Neutrophil (primary cell): ENCODE results near the gene RHOBTB1.

Source experiments
- H3K27ac ChIP-seq: fragments of 200-600 bp; sonication (generic); 2 replicates; pipeline ENCODE4 v1.5.1; 2016; ENCODE audit warnings: mild to moderate bottlenecking, moderate library complexity
- H3K27me3 ChIP-seq: fragments of 200-600 bp; sonication (generic); 2 replicates; pipeline ENCODE4 v1.6.0; 2016; ENCODE audit warnings: mild to moderate bottlenecking
- H3K36me3 ChIP-seq: fragments of 200-600 bp; sonication (generic); 2 replicates; pipeline ENCODE4 v1.5.1; 2017
- H3K4me1 ChIP-seq, 2 experiments: fragments of 200-600 bp in 1 of 2; sonication (generic) in 1 of 2; 1 replicate in 1 of 2; 2 replicates in 1 of 2; pipeline versions ENCODE4 v1.5.1 to v1.6.1; 2013 to 2016; ENCODE audit warnings: low read depth in 1 of 2, low read length in 1 of 2, mild to moderate bottlenecking in 1 of 2, moderate library complexity in 1 of 2; ENCODE audit not compliant: control insufficient read depth in 1 of 2, insufficient read depth in 1 of 2
- H3K4me3 ChIP-seq, 2 experiments: fragments of 200-600 bp in 1 of 2; sonication (generic) in 1 of 2; 1 replicate in 1 of 2; 2 replicates in 1 of 2; pipeline ENCODE4 v1.5.1; 2013 to 2016; ENCODE audit warnings: low read depth in 1 of 2, low read length in 1 of 2, mild to moderate bottlenecking in 1 of 2, moderate library complexity in 1 of 2
- H3K9me3 ChIP-seq: fragments of 200-600 bp; sonication (generic); 2 replicates; pipeline ENCODE4 v1.5.1; 2016
- TF ChIP-seq, protein P1 (sequence below): fragments of 200-600 bp; sonication (generic); IDR thresholded peaks from 2 replicates; pipeline ENCODE4 v1.5.1; 2016; ENCODE audit warnings: antibody characterized with exemption

The RHOBTB1 gene

DNA sequence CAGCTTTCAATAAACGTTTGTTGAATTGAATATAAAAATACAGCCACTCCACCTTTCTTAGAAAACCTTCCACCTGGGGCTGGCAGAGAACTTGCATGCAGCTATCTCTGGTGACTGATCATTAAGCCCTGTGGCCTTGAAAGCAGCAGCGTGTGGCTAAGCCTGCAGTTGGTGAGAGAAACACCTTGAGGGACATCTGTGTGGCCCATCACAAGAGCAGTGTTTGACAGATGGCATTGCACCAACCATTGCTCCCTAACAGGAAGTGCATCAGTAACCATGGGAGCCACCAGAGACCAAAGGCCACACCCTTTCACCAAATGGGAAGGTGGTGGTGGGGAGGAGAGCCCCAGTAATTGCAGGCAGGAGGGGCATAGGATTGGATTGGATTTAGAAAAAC, 22.4 kb downstream of the RHOBTB1 start:
- Histone ChIP-seq H3K27me3 (no peaks in the 10 kb centered on the region), H3K36me3 (no peaks in the 10 kb centered on the region), H3K4me1 (no peaks in the 10 kb centered on the region), H3K27ac (no peak overlapping the region), H3K4me3 (no peak overlapping the region), H3K9me3 (no peaks in the 10 kb centered on the region)
- TF ChIP-seq, protein P1, sequence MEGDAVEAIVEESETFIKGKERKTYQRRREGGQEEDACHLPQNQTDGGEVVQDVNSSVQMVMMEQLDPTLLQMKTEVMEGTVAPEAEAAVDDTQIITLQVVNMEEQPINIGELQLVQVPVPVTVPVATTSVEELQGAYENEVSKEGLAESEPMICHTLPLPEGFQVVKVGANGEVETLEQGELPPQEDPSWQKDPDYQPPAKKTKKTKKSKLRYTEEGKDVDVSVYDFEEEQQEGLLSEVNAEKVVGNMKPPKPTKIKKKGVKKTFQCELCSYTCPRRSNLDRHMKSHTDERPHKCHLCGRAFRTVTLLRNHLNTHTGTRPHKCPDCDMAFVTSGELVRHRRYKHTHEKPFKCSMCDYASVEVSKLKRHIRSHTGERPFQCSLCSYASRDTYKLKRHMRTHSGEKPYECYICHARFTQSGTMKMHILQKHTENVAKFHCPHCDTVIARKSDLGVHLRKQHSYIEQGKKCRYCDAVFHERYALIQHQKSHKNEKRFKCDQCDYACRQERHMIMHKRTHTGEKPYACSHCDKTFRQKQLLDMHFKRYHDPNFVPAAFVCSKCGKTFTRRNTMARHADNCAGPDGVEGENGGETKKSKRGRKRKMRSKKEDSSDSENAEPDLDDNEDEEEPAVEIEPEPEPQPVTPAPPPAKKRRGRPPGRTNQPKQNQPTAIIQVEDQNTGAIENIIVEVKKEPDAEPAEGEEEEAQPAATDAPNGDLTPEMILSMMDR, result no peak

DNA sequence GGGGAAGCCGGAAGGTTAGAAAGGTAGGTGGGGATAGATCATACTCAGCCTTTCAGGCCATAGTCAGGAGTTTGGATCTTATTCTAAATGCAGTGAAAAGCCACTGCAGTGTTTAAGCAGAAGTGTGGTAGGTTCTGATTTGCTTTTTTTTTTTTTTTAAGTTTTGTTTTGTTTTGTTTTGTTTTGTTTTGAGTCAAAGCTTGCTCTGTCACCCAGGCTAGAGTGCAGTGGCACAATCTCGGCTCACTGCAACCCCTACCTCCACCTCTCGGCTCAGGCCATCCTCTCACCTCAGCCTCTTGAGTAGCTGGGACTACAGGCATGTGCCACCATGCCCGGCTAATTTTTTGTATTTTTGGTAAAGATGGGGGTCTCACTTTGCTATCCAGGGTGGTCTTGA, 23.5 kb downstream of the RHOBTB1 start:
- Histone ChIP-seq H3K36me3 (no peaks in the 10 kb centered on the region), H3K9me3 (no peaks in the 10 kb centered on the region), H3K4me3 (no peak overlapping the region), H3K27me3 (no peaks in the 10 kb centered on the region), H3K27ac (no peak overlapping the region), H3K4me1 (no peaks in the 10 kb centered on the region)
- TF ChIP-seq, protein P1, result no peak

DNA sequence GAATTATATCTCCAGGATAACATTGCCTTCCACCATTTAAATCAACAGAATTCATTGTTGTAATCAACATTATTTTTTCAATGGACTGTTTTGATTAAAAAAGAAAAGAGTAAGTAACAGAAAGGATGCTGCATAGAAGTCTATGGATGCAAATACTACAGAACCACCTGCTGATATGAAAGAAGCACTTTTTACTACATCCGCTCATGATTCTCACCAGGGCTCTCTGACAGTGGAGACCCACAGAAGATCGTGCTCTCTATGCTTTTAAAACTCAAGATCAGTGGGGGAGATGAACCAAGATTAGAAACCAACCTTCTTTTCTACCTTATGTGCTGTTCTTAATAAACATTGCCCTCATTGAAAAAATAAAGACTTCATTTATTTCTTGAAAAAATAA, 24.4 kb downstream of the RHOBTB1 start:
- TF ChIP-seq, protein P1, result no peak
- Histone ChIP-seq H3K4me1 (no peaks in the 10 kb centered on the region), H3K27ac (no peak overlapping the region), H3K36me3 (no peaks in the 10 kb centered on the region), H3K27me3 (no peaks in the 10 kb centered on the region), H3K4me3 (no peak overlapping the region), H3K9me3 (no peaks in the 10 kb centered on the region)

DNA sequence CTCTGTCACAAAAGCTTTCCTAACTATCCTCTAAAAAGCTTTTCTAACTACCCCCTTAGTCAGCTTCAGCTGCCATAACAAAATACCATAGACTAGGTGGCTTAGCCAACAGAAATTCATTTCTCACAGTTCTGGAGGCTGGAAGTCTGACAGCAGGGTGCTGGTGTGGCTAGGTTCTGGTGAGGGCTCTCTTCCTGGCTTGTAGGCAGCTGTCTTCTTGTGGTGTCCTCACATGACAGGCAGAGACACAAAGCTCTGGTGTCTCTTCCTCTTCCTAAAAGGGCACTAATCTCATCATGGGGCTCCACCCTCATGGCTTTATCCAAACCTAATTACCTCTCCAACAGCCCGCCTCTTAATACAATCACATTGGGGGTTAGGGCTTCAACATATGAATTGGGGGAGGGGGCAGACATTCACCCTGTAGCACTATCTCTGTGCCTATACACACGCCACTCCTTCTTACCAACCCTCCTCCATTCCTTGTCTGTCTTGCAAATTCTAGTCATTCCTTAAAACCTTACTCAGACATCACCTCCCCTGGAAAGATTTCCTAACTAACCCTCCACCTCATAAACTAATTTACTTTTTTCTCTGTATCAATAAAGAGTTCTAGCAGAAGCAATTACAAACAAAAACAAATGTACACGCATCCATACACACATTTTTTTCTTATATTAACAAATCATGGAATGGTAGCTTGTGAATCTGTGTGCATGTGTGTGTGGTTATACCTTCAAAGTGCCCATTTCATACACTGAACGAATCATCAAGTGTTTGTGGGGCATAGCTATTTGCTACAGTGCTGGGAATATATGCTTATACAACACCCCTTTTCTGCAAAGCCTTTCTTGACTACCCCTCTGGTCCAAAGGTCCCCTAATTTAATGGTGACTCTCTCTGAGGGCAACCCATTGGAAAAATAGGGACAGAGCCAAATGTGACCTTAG, 26.4 kb downstream of the RHOBTB1 start:
- H3K9me3 ChIP-seq, result no peaks in the 10 kb centered on the region
- no peaks in the 10 kb centered on the region for H3K36me3 ChIP-seq
- TF ChIP-seq, protein P1, result no peak
- H3K27ac ChIP-seq, result no peak overlapping the region
- no peaks in the 10 kb centered on the region for H3K4me1 ChIP-seq
- no peaks in the 10 kb centered on the region for H3K27me3 ChIP-seq
- no peak overlapping the region for H3K4me3 ChIP-seq

DNA sequence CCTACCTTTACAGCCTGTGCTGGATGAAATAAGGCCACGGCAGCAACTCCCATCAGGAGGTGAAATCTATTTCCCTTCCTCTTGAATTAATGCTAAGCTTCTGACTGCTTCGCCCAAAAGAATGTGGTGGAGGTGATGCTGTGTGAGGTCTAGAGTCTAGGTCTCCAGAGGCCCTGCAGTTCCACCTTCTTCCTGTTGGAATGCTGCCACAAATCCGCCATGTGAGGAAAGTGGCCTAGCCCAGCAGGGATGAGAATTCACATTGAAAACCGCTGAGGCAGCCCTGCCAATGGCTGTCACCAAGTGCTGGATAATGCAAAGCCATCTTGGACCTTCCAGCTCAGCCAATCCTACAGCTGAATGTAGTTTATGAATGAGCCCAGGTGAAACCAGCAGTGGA, 28.0 kb downstream of the RHOBTB1 start:
- Histone ChIP-seq H3K4me1 (peaks cover 0 to 2% of the 10 kb centered on the region in 2 experiments), H3K27me3 (no peaks in the 10 kb centered on the region), H3K27ac (no peak overlapping the region), H3K36me3 (no peaks in the 10 kb centered on the region), H3K9me3 (no peaks in the 10 kb centered on the region), H3K4me3 (no peak overlapping the region)
- TF ChIP-seq, protein P1, result no peak
